SU-DHL-6 (cell line): Measurements from ENCODE around the gene TMEM25.

Experiments
- H2AFZ ChIP-seq: fragments of 200-600 bp; sonication (generic); 2 replicates; pipeline ENCODE4 v1.6.1; 2014; ENCODE audit warnings: low read depth, mild to moderate bottlenecking, moderate library complexity, mixed read lengths, antibody characterized with exemption, low read length; ENCODE audit not compliant: severe bottlenecking
- H3F3A ChIP-seq: fragments of 200-600 bp; shearing (Covaris generic); 2 replicates; pipeline ENCODE4 v1.6.0; 2016; ENCODE audit warnings: antibody characterized with exemption, mild to moderate bottlenecking; ENCODE audit not compliant: insufficient read depth
- H3K27ac ChIP-seq: fragments of 200-600 bp; sonication (generic); 2 replicates; pipeline ENCODE4 v1.5.1; 2016; ENCODE audit warnings: low read depth, mild to moderate bottlenecking, low read length, moderate library complexity, mixed read lengths
- H3K27me3 ChIP-seq: fragments of 200-600 bp; sonication (generic), shearing (Covaris generic); 2 replicates; pipeline ENCODE4 v1.6.0; 2014; ENCODE audit warnings: mild to moderate bottlenecking, low read length
- H3K36me3 ChIP-seq: fragments of 200-600 bp; sonication (generic); 2 replicates; pipeline ENCODE4 v1.6.1; 2014; ENCODE audit warnings: mild to moderate bottlenecking, low read length, mixed read lengths
- H3K4me2 ChIP-seq: fragments of 300-600, 200-600 bp; shearing (Covaris generic), sonication (generic); 2 replicates; pipeline ENCODE4 v1.6.0; 2014; ENCODE audit warnings: low read length, low read depth, mild to moderate bottlenecking; ENCODE audit not compliant: poor library complexity, severe bottlenecking
- H3K4me3 ChIP-seq: fragments of 200-600 bp; sonication (generic); 2 replicates; pipeline ENCODE4 v1.5.1; 2014; ENCODE audit warnings: antibody characterized with exemption, low read length, mild to moderate bottlenecking, mixed read lengths; ENCODE audit not compliant: insufficient read depth, poor library complexity, severe bottlenecking
- H3K79me2 ChIP-seq: fragments of 200-600 bp; sonication (generic); 2 replicates; pipeline ENCODE4 v1.6.1; 2014; ENCODE audit warnings: mild to moderate bottlenecking, low read length, moderate library complexity; ENCODE audit not compliant: insufficient read depth
- H3K9ac ChIP-seq: fragments of 200-600 bp; sonication (generic); 2 replicates; pipeline ENCODE4 v1.7.0; 2014; ENCODE audit warnings: mild to moderate bottlenecking, low read length
- H3K9me2 ChIP-seq: fragments of 200-600 bp; sonication (generic); replicated peaks from 2 replicates; pipeline ENCODE4 v1.6.1; 2014; ENCODE audit warnings: low read length; ENCODE audit not compliant: insufficient read depth
- H3K9me3 ChIP-seq: fragments of 200-600 bp; sonication (generic); 2 replicates; pipeline ENCODE4 v1.6.1; 2014; ENCODE audit warnings: low read length, mixed read lengths; ENCODE audit not compliant: insufficient read depth
- H4K20me1 ChIP-seq: fragments of 200-600 bp; sonication (generic); 2 replicates; pipeline ENCODE4 v1.6.1; 2014; ENCODE audit warnings: low read depth, mild to moderate bottlenecking, antibody characterized with exemption, low read length, moderate library complexity, mixed read lengths
- EZH2phosphoT487 ChIP-seq: fragments of 200-600 bp; sonication (generic), shearing (Covaris generic); conservative IDR thresholded peaks from 2 replicates; pipeline ENCODE4 v1.6.1; 2018; ENCODE audit warnings: mild to moderate bottlenecking, antibody characterized with exemption, low read length, moderate library complexity, mixed read lengths
- TF ChIP-seq, protein P1 (sequence below): fragments of 200-600 bp; sonication (generic); IDR thresholded peaks from one replicate; pipeline ENCODE4 v1.5.1; 2017; ENCODE audit warnings: antibody characterized with exemption, mild to moderate bottlenecking, low read length, moderate library complexity; ENCODE audit not compliant: insufficient read depth, poor library complexity, severe bottlenecking

TMEM25 gene

DNA sequence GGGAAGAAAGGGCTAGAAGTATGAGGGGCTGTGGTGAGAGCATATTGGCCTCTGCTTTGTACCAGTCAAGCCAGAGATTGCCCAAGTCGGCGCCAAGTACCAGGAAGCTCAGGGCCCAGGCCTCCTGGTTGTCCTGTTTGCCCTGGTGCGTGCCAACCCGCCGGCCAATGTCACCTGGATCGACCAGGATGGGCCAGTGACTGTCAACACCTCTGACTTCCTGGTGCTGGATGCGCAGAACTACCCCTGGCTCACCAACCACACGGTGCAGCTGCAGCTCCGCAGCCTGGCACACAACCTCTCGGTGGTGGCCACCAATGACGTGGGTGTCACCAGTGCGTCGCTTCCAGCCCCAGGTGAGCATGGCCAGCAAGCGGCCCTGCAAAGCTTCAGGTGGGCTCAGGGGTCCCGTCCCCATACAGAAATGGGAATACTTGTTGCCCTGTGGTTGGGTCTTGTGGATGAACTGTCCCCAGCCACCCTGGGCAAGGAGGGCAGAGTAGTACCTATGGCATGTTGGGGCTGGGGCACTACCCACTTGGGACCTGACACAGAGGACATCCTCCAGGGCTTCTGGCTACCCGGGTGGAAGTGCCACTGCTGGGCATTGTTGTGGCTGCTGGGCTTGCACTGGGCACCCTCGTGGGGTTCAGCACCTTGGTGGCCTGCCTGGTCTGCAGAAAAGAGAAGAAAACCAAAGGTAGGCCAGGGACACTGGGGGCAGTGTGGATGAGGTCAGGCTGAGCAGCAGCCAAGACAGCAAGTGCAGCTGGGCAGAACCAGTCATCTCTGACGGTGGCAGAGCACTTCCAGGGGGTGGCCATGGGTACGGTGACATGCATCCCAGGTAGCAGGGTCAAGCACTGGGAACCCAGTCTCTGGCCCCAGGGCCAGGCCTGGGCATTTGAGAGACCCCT lies 2.1 kb downstream of the TMEM25 start:
- no peak overlapping the region for H3K4me3 ChIP-seq
- no peak overlapping the region for H3K27ac ChIP-seq
- H4K20me1 ChIP-seq, result no peaks in the 10 kb centered on the region
- H2AFZ ChIP-seq, result no peak overlapping the region
- H3K79me2 ChIP-seq, result no peaks in the 10 kb centered on the region
- no peak overlapping the region for H3K4me2 ChIP-seq
- H3K9me2 ChIP-seq, result no peaks in the 10 kb centered on the region
- TF ChIP-seq, protein P1, sequence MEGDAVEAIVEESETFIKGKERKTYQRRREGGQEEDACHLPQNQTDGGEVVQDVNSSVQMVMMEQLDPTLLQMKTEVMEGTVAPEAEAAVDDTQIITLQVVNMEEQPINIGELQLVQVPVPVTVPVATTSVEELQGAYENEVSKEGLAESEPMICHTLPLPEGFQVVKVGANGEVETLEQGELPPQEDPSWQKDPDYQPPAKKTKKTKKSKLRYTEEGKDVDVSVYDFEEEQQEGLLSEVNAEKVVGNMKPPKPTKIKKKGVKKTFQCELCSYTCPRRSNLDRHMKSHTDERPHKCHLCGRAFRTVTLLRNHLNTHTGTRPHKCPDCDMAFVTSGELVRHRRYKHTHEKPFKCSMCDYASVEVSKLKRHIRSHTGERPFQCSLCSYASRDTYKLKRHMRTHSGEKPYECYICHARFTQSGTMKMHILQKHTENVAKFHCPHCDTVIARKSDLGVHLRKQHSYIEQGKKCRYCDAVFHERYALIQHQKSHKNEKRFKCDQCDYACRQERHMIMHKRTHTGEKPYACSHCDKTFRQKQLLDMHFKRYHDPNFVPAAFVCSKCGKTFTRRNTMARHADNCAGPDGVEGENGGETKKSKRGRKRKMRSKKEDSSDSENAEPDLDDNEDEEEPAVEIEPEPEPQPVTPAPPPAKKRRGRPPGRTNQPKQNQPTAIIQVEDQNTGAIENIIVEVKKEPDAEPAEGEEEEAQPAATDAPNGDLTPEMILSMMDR, result no peak
- no peak overlapping the region for H3K9ac ChIP-seq
- no peaks in the 10 kb centered on the region for H3K9me3 ChIP-seq
- H3F3A ChIP-seq, result 0 out of 2 replicates have a peak, but pooled peaks cover 3% of the 10 kb centered on the region
- no peaks in the 10 kb centered on the region for H3K36me3 ChIP-seq
- H3K27me3 ChIP-seq, result no peaks in the 10 kb centered on the region

DNA sequence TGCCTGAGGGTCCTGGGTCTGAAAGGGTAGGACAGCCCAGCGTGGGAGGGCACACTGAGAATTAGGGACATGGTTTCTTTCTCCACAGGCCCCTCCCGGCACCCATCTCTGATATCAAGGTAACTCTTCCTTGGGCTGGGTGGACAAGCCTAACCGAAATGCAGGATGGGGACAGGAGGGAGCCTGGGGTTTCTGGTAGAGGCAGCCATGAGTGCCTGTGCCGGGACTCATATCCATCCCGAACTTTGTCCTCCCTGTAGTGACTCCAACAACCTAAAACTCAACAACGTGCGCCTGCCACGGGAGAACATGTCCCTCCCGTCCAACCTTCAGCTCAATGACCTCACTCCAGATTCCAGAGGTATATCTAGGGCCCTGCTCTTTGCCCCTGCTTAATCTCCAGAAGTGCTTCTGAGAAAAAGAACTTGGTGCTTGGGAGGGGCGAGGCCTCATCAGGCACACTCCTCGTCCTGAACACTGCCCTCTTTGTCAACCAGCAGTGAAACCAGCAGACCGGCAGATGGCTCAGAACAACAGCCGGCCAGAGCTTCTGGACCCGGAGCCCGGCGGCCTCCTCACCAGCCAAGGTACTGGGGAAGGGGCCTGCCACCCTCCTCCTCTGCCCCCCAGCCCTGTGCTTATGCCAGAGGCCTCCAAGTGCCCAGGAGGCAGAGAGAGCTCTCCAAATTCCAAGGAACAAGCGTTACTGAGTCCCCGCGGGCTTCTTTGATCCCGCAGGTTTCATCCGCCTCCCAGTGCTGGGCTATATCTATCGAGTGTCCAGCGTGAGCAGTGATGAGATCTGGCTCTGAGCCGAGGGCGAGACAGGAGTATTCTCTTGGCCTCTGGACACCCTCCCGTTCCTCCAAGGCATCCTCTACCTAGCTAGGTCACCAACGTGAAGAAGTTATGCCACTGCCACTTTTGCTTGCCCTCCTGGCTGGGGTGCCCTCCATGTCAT lies 3.1 kb downstream of the TMEM25 start:
- no peaks in the 10 kb centered on the region for H3K9me3 ChIP-seq
- no peak overlapping the region for H3K9ac ChIP-seq
- no peak for TF ChIP-seq EZH2phosphoT487
- TF ChIP-seq, protein P1, result no peak
- no peak overlapping the region for H3K4me3 ChIP-seq
- no peak overlapping the region for H2AFZ ChIP-seq
- H3K79me2 ChIP-seq, result no peaks in the 10 kb centered on the region
- no peaks in the 10 kb centered on the region for H4K20me1 ChIP-seq
- H3K9me2 ChIP-seq, result no peaks in the 10 kb centered on the region
- no peaks in the 10 kb centered on the region for H3K36me3 ChIP-seq
- no peak overlapping the region for H3K27ac ChIP-seq
- H3F3A ChIP-seq, result 0 out of 2 replicates have a peak, but pooled peaks cover 1% of the 10 kb centered on the region
- no peaks in the 10 kb centered on the region for H3K27me3 ChIP-seq
- no peak overlapping the region for H3K4me2 ChIP-seq

DNA sequence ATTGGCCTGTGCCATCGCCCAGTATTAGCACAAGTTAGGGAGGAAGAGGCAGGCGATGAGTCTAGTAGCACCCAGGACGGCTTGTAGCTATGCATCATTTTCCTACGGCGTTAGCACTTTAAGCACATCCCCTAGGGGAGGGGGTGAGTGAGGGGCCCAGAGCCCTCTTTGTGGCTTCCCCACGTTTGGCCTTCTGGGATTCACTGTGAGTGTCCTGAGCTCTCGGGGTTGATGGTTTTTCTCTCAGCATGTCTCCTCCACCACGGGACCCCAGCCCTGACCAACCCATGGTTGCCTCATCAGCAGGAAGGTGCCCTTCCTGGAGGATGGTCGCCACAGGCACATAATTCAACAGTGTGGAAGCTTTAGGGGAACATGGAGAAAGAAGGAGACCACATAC lies 4.3 kb downstream of the TMEM25 start:
- no peak overlapping the region for H2AFZ ChIP-seq
- TF ChIP-seq, protein P1, result no peak
- TF ChIP-seq EZH2phosphoT487, result no peak
- no peak overlapping the region for H3K9ac ChIP-seq
- H3K9me2 ChIP-seq, result no peaks in the 10 kb centered on the region
- no peak overlapping the region for H3K4me2 ChIP-seq
- no peaks in the 10 kb centered on the region for H3K27me3 ChIP-seq
- no peaks in the 10 kb centered on the region for H3K36me3 ChIP-seq
- no peaks in the 10 kb centered on the region for H4K20me1 ChIP-seq
- H3F3A ChIP-seq, result no peaks in the 10 kb centered on the region
- no peaks in the 10 kb centered on the region for H3K9me3 ChIP-seq
- no peaks in the 10 kb centered on the region for H3K79me2 ChIP-seq
- no peak overlapping the region for H3K4me3 ChIP-seq
- H3K27ac ChIP-seq, result no peak overlapping the region
